ENCODE data around the gene MAP3K20.
"Not testable (repeated sequence)": the region's sequence is repeated elsewhere in the genome, so short reads cannot be mapped to it uniquely, and the experiment has no call there.

The MAP3K20 gene

DNA sequence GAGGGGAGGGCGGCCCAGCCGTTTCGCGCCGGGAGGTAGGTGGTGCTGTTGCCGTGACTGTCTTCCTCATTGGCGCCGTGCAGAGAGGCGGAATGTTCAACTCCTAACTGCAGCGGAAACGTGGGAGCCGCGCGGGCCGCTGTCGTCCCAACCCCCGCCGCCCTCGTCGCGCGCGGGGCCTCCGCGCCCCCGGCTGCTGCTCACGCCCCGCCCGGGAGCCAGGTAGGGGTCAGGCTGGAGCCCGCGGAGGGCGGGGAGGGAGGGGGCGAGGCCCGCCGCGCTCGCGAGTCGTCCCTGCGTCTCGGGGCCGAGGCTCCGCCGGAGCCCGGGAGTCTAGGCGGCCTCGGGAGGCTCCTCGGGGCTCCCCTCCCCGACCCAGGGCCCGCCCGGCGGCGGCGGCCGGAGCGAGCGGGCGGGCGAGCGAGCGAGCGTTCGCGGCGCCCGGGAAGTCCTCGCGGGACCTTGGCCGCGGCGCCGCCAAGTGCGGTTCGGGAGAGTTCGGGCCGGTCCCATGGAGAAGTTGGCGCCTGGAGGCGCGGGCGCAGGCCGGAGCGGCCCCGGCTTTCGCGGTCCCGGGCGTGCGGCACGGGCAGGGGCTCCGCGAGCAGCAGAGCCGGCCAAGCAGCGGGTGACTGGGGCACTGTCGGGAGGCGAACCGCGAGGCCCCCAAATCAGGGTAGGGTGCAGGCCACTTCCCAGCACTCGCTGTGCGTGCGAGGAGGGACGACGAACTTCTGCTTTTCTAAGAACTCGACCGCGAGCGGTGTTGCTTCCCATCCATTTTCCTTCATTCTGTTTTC is at the start of gene MAP3K20:
Gene MAP3K20, plus strand, starts transcription at position 66 of the 800 bp plus-strand sequence. CDS start 15,186 bp downstream, outside the sequence.
- DNase-seq = no peak

DNA sequence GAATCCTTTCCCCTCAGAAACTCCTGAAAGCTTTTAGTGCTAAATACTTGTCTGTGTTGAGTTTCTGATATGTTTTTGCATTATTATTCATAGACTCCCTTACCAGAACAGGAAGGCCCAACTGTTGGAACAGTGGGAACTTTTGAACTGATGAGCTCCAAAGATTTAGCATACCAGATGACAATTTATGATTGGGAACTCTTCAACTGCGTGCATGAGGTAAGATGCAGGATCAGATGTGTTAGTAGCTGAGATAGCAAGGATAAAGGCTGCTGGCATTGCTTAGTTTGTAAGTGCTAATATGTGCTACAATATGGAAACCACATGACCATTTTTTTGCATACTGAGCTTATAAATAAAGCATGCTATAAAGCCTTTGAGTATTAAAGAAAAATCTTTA is 49.2 kb upstream of the MAP3K20 start:
- no peak for DNase-seq

DNA sequence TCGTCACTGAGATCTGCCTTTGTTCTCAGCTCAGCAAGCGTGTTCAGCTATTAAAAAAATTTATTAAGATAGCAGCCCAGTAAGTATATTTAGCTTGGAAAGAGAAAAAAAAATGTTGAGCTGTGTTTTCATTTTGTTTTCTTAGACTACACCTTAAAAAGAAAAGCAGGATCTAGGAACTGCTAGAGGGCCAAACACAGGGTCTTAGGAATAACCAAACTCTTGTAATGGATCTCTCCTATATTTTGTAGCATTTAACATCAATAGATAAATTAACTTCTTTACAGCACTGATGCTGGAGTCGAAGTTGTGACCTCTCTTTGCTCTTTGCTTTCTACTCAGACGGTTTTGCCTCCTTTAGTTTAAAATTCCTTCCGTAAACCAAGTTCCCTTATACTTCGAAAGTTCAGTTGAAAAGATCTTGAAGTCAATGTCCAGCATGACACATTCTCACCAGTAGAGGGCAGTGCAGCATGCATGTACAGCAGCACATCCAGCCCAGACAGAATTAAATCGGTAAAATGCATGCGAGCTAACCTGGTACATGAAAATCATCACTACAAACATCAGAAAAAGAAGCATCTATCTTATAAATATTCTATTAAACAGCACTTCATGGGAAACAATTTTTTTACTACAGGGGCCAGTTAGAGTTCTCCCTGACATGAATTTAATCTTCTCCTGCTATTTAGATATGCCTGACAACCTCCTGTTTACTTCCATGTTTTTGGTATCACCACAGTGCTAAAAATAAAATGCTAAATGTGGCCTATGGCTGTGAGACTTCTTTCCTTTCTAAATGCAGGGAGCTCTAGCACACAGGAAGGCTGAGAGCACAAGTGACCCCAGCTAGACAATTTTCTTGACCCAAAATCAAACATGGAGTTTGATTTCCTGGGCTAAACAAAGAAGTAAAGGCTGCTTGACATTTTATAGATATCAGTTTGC is 48.2 kb upstream of the MAP3K20 start:
- peak; percentile 24 for DNase-seq

DNA sequence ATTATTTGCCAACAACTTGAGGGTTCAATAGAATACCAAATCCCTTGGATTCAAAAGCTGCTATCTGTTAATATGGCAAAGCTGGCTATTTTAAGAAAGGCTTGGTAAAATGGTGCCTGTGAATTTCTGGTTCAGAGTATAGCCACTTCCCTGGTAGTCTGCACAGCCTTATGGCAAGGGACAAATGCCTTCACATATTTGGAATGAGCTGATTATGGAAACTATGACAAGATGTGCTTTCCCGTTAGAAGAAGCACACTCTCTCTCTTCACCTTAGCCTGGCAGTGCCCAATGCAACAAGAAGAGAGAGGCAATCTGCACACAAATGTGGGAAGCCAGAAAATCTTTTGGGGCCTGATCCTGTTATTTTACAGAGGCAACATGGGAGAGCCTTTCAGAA is 47.5 kb upstream of the MAP3K20 start:
- DNase-seq = no peak

DNA sequence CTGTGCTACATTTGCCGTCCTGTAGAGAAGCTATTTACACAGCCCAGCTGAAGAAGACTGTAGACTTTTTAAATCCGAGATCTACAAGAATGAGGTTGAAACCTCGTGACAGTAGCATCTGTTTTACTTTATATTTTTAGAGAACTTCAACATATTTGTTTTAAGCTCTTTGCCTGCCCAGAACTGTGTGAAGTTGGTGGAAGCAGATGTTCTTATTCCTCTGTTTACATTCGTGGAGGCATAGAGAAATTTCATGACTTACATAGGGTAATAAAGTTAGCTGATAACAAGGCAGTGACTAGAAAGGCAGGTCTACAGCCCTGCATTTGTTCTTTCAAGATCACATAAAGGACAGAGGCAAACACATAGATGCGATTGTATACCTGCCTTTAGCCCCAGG is 47.0 kb upstream of the MAP3K20 start:
- no peak for DNase-seq

DNA sequence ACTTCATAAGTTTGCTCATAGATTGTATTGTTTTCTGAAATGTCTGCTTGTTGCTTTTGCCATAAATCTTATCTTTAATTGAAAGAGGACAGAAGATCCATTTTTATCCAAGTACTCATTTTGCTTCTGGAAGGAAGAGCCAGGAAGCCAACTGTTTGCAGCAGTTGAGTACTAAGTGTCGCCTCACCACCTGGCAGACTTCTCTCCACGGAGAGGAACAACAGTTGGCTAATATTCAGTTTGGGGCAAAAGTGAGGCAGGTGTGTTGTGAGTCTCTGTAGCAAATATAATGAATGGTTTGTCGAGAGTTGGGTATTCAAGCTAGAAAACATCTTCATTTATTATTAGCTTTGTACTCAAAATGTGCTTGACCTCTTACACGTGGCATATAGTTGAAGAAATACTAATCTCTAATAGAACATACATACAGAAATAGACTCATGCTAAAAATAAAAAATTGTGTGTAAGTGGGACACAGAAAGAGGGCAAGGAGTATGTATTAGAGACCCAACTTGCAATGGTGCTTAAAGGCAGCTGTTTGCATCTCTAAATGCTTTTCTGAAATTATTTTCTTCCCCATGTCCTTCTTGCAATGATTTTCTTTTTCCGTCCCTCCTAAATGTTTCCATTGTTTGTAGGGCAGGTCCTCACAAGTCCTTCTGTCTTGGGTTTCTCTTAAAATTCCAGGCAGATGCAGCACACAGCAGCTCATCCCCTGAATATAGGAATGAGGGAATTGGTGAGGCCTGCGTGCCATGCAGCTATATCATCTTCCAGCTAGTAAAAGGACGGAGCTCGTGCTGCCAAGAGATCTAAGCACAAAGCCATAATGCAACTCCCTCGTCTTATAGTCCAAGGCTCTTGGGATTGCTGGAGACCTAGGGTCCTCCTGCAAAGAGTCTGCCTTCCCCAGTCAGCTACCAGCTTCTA is 44.8 kb upstream of the MAP3K20 start:
- DNase-seq = no peak

DNA sequence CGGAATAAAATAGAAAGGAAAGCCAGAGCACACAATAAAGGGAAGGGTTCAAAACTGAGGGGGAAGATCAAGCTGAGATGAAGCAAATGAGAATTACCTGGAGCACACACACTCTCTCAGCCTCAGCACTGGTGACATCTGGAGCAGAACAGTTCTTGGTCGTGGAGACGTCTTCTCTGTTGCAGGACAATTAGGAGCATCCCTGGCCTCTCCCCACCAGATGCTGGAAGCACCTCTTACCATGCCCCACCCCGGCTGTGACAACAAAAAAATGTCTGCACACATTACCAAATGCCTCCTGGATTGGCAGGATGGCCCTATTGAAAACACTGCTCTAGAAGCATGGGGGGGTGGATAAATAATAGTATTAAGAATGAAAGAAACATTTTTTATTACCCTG is 43.6 kb upstream of the MAP3K20 start:
- DNase-seq = no peak

DNA sequence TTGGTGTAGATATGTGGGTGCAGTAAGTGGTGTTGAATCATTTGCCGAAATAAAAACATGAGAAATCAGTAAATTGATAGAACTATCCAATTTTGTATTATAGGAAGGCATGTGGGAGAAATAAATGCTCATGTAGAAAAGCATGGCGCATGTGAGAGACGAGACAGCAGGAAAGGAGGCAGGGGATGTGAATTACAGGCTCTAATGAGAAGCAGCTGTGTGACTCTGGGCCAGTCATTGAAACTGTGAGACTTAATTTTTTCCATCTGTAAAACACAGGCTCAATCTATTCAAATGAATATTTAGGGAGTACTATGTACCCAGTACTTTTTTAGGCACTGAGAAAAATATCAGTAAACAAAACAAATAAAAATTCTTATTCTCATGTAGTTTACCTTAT is 42.6 kb upstream of the MAP3K20 start:
- DNase-seq = no peak

DNA sequence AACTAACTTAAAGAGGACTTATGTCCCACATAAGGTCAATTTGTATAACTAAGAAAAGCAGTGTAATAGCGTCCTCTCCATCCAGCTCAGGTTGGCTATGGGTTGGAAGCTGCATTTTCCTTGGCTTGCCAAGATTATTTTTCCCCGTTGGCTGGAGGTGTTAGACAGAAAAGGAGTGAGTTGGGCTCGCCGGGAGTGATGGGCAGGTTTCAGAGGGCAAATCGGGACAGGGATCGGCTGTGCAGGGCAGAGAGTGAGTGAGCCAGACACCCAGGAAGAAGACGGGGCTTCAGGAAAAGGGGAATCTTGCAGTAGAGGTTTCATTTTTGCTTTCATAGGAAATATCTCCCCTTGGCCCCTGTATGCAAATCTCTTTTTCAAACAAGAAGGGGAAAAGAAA is 41.5 kb upstream of the MAP3K20 start:
- no peak for DNase-seq

DNA sequence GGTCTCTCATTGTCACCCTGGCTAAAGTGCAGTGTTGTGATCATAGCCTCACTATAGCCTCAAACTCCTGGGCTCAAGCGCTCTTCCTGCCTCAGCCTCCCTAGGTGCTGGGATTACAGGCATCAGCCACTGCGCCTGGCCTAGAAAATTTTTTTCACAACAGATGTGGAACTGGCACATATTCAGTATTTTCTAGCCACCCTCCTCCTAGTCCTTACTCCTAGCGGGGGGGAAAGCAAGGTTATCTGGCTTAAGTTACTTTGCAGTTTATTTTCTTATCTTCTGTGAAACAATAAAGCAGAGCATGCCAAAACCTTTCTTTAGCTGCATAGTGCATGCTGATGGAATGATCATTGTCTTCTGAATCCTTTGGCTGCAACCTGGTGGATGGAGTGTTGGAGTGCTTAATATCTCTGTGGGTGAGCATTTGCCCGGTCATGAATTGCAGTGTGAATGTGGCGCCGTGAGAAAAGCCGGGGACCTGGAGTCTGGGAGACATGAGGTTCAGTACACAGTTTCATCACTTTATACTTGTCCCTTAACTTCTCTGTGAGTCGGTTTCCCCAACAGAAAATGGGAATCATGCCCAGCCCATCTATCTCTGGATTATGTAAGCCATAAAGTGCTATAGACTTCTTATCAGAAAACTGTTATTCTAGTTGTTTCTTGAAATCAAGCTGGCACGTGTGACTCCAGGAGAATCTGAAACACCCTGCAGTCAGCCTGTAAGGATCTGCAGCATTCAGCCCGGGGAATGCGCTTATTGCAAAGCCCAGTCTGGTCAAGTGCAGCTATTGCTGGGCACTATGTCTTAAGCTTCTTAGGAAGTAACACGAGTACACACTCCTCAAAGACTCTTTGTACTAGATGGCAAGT is 38.2 kb upstream of the MAP3K20 start:
- DNase-seq = no peak

DNA sequence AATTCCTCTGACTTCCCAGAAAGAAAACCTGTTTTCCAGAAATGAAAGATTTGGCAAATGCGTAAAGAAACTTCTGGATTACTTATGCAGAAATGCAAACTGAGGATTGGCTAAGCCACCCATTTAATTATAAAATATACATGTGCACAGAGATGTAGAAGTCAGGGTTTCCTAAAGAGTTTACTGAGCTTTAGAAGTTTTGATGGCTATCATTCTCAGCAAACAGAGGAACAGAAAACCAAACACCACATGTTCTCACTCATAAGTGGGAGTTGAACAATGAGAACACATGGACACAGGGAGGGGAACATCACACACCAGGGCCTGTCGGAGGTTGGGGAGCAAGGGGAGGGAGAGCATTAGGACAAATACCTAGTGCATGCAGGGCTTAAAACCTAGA is 37.4 kb upstream of the MAP3K20 start:
- DNase-seq = not testable (repeated sequence)

DNA sequence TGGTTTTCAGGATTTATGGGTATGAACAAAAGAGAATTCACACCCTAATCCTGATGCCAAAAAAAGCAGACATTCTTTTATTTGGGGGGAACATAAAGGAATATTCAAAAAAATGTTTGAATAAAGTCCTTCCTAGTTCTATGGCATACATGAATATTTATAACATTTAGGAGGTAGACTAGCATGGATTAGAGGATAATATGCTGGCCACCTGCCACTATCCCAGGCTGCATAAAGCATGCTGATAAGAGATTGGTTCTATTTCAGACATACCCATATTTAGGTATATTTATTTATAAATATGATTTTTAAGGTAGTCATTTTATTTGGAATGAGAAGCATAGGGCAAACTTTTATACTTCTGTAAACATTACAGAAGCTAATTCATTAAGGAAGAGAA is 34.9 kb upstream of the MAP3K20 start:
- no peak for DNase-seq

DNA sequence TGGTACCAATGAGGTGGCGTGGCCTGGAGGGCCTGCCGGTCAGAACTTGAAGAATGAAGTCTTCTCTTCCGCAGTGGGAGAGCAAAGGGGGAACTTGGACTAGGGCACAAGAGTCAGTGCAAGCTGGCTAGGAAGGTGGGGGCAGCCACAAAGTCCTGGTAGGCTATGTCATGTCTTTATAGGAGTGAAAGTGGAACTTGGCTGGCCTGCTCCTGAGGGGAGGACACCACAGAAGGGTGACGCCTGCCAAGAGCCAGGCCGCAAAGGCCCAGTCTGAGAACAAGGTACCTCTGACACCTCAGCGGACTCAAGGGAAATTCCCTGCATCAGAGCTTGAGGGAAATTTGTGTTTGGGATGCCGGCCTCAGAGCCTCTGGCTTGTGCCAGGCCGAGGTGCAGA is 32.2 kb upstream of the MAP3K20 start:
- DNase-seq = peak; percentile 20

DNA sequence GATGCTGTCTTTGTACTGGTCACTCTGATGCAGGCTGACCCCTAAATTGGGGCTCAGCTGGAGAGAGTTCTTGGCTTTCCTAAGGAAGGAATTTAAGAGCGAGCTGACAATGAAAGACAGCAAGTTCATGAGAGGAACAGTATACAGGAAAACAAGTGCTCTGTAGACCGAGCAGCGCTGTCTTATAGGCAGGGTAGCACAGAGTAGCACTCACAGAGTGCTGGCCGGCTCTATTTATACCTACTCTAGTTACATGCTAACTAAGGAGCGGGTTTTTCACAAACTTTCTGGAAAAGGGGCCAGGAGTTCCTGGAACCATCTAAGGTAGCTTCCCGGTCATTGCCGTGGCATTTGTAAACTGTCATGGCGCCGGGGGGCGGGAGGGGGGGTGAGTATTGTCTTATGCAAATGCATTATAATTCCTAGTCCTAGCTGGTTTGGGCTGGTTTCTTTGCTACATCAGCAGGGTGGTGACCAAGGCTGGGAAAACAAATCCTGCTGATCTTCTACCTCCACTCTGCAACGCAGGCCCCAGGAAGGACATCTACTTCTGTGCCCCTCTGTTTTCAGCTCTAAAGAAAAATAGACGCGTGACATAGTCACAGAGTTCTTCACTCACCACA is 31.6 kb upstream of the MAP3K20 start:
- DNase-seq = no peak

DNA sequence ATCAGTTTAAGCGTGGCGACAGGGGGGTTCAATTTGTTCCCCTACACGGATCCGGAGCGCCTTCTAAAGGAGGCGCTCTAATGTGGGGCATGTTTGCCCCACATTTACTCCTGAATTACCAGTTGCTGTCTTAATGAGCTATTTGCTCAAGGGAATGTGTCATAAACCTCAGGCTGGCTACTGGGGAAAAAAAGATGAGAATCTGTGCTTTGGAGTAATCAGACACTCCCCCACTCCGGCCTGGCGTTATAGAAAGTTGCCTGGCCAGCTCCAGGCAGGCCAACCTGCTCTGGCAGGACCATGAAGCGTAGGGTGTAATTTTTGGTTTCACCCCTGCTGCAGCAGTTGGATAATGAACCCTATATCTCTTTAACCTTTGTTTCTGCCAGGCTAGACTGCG is 31.0 kb upstream of the MAP3K20 start:
- DNase-seq = no peak

DNA sequence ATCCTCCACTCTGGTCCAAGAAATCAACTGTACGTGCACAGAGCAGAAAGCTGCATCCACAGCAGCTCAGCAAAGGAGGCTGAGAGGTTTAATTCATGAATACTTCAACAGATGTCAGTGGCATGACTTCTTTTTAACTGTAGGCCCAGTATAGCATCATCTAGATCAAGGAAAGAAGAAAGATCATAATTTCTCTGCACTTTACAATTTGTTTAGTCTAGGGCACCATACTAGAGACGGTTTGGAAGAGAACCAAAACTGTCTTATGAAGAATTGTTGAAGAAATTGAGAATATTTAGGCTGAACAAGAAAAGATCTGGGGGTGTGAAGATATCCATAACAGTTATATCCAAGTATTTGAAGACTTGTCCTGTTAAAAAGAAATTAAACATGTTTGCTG is 30.5 kb upstream of the MAP3K20 start:
- no peak for DNase-seq

DNA sequence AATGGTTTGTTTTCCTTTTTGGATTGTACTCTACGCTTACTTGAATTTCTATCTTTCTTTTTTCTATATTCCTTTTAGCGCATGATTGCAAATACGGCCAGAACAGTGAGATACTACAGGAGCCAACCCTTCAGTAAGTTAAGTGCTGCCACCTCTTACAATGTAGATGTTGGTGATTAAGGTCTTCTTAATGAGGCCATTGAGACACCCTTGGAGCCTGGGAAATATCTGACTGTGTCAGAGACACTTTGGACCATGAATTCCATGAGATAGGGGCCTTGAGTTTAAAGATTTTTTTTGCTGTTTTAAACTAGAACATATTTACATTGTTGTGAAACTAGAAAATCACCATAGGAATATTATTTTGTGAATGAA is 27.1 kb upstream of the MAP3K20 start:
- no peak for DNase-seq

DNA sequence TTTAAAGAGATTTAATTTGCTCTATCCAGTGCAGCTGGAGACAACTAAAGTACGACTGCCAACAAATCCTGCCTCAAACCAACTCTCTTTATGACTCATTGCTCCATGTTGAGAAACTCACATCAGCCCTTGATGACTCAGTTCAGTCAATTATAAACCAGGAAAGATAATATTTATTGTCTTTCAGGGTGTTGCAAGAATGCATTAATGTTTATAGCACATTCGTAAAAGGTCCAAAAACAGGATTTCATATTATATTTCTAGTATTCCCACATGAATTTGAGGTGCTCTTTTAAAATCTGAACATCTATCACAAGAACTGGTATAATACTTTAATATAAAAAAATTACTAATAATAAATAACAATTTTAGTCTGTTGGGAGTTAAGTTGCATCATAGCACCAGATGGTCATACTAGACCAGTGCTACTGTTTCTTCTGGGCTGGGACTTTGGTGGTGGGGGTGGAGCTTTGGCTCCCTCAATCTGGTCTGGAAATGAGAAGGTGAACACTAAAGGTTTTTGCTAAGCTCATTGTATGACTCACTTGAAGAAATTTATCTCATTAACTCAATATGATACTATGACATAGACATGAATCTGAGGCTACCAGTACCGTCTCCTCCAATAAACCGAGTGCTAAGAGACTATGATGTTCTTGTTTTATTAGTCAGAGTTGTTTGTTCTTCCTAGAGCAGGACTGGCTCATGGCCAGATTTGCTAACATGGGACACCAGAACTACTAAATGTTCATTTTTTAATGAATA is 26.6 kb upstream of the MAP3K20 start:
- DNase-seq = peak; percentile 63

DNA sequence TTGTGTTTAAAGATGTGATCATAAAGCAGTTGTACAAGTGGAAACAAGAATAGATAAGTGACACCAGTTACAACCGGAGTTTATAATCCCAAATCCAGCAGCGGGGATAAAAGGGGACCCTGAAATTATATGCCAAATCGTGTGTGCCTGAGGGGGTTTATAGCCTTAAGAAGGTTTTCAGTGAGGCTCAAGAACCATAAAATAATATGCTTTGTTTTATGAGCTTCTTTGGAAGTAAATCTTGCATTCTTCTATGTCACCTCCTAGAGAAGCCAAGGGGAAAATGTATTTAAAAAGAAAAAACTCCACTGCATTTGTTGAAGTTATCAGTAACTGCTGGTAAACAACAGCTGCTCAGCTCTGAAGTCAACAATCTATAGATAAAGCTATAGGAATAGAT is 25.8 kb upstream of the MAP3K20 start:
- DNase-seq = no peak

DNA sequence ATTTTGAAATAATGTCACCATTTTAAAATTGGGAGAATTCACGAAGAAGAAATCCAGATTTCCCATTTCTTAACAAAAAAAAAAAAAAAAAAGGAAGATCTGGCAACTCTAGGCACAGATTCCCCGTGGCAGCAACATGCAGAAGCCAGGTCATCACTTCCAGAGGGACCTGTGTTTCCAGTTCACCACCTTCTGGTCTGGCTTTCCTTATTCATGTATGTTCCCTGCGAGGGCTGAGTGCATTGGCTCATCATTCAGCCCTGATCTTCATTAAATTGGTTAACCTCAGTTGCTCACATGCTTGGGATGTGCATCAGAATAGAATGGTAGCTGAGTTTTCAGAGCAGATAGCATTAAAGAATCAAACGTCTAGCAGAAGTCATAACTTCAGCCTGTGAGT is 25.0 kb upstream of the MAP3K20 start:
- no peak for DNase-seq
